IPS-NIHi7 (cell line): Measurements from ENCODE around the gene PHF1.

Source experiments
- DNase-seq: peaks from one replicate; pipeline ENCODE4 v3.0.0; 2012; ENCODE audit warnings: mixed read lengths; ENCODE audit errors: extremely low spot score

Gene PHF1

GRCh38 chr6:33431880-33432541 is 21.2 kb downstream of the PHF1 start:
- DNase-seq: no peak

DNA sequence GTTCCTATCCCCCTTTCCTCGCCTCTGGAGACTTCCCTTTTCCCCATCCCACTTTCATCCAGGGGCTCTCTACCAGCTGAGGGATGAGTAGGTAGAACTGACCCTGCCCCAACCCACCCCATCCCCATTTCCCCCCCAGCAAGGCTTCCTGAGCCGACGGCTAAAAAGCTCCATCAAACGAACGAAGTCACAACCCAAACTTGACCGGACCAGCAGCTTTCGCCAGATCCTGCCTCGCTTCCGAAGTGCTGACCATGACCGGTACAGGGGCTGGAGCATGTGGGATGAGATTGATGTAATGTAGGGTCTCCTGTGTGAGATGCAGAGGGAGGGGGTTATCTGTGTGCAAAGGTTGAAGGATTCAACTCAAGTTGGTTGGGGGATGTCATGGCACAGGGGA is 21.7 kb downstream of the PHF1 start:
- no peak for DNase-seq

DNA sequence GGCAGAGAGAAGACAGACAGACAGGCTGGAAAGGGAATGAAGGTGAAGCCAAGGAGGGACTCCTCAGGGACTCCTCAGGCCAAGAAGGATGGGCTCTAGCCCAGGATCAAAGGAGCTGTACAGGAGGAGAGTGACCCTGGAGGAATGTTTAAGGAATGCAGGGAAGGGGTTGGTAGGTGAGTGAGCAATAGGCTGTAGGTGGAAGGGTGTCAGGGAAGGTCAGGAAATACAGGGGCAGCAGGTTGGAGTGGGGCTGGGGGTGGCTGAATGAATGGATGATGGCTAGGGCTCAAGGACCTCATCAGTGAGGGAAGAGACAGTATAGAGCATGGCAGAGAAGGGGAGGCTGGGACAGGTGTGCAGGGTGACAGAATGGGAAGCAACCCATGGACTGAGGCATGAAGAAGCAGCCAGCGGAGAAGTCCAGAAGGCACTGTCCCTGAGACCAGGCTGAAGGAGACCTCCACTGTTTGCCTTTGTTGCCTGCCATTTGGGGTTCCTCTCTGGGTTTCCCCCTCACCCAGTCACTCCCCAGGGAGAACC is 22.3 kb downstream of the PHF1 start:
- DNase-seq: no peak

DNA sequence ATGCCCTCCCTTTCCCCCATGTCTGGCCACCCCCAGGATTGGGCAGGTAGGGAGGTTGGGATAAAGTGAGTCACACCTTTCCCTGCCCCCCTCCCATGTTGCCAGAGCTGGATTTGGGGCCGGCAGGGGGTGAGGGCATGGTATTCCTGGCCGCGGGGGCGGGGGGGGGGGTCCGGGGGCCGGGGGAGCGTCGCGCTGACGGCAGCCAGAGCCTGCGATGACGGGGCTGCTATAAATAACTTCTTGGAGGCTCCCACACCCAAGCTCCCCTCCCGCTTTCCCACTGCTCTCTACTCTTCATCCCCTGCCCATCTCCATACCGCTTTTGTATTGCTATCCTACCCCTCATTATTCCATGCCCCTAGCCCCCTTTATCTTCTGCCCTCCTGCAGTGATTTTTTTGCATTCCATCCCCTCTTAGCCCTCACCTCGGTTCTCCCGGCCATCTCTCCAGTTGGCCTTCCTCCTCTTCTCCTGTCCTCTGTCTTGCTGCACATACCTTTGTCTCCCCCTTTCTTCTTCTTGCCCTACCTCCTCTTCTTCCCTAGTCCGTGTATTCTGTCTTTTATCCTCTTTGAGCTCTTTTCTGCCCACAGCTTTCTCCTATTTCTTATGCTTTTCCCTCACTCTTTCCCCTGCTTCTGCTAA is 22.9 kb downstream of the PHF1 start:
- DNase-seq: peak; percentile 72

- DNase-seq: no peak
These were observed 24.1 kb downstream of the PHF1 start for GRCh38 chr6:33434961-33435360.

DNA sequence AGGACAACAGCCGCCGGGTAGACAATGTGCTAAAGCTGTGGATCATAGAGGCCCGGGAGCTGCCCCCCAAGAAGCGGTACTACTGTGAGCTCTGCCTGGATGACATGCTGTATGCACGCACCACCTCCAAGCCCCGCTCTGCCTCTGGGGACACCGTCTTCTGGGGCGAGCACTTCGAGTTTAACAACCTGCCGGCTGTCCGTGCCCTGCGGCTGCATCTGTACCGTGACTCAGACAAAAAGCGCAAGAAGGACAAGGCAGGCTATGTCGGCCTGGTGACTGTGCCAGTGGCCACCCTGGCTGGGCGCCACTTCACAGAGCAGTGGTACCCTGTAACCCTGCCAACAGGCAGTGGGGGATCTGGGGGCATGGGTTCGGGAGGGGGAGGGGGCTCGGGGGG is 26.9 kb downstream of the PHF1 start:
- no peak for DNase-seq

DNA sequence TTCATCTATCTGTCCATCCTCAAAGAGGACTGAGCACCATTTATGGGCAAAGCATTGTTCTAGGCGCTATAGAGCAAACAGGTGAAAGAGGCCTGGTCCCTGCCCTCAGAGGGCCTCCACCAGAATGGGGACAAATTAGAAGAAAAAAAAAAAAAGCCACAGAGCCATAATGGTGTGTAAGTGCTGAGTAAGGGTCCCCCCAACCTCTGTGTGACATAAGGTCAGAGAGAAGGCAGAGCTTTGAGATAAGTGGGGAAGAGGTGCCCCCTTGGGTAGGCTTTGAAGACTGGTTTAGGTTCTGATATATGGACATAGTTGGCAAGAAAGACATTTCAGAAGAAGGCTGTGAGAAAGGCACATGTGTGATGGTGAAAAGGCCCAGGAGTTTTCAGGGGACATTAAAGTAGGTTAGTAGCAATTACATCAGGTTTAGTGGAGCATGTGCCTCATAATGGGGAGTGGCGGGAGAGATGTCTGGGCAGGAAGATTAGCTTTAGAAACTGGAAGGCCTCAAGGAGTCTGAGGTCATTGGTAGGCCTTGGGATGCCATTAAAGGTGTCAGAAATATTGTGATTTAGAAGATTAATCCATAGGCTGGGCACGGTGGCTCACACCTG is 28.3 kb downstream of the PHF1 start:
- no peak for DNase-seq

- DNase-seq: no peak
These were observed 29.3 kb downstream of the PHF1 start for GRCh38 chr6:33439956-33440648.

- DNase-seq: no peak
These were observed 30.0 kb downstream of the PHF1 start for GRCh38 chr6:33440649-33441309.

GRCh38 chr6:33441457-33441856 is 30.6 kb downstream of the PHF1 start:
- no peak for DNase-seq

GRCh38 chr6:33442283-33442682 is 31.5 kb downstream of the PHF1 start:
- DNase-seq: no peak

GRCh38 chr6:33443025-33443424 is 32.2 kb downstream of the PHF1 start:
- no peak for DNase-seq

- no peak for DNase-seq
These were observed 33.0 kb downstream of the PHF1 start for GRCh38 chr6:33443619-33444504.

GRCh38 chr6:33445119-33445603 is 34.3 kb downstream of the PHF1 start:
- no peak for DNase-seq

DNA sequence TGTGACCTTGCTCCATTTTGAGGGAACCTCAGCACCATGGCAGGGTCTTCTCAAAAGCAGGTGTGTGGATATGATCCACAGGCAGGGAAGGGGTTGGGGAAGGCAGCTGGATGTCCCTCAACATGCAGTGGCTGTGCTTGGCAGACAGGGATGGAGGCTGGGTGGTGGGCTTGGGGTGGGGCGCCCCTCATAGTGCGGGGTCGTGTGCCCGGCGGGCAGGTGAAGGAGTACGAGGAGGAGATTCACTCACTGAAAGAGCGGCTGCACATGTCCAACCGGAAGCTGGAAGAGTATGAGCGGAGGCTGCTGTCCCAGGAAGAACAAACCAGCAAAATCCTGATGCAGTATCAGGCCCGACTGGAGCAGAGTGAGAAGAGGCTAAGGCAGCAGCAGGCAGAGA is 35.5 kb downstream of the PHF1 start:
- no peak for DNase-seq

DNA sequence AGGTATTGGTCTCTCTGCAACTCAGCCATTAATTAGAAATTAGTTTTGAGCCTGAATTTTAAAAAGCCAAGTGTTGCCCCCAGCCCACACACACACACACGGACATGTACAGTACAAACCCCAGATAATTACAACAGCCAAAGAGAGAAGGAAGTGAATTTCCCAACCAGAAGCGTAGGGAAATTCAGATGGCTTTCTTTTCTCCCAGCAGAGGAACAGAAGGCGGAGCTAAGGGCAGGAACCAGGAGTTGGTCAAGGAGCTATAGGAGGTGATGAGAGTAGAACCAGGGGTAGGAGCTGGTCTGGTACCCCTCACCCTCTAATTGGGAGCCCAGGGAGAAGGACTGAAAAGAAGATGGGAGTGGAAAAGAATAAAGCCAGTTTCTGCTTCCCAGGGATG is 39.6 kb downstream of the PHF1 start:
- DNase-seq: no peak

GRCh38 chr6:33451606-33452005 is 40.8 kb downstream of the PHF1 start:
- no peak for DNase-seq

DNA sequence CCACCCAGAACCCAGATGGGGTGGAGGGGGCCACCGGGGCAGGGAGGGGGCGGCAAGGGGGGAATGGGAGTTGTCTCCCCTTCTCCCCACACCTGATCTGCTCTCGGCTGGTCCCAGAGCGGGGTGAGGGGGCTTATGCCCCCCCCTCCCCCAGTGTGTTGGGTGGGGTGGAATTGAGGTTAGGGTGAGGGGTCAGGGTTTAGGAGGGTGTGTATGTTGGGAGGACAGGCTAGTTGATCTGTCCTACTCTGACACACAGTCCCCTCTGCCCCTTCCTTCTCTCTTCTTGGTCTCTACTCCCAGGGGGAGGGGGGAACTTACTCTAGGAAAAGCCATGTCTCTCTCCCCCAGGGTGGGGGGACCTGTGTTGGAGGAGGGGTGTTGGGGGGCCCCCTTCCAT is 41.7 kb downstream of the PHF1 start:
- DNase-seq: no peak

DNA sequence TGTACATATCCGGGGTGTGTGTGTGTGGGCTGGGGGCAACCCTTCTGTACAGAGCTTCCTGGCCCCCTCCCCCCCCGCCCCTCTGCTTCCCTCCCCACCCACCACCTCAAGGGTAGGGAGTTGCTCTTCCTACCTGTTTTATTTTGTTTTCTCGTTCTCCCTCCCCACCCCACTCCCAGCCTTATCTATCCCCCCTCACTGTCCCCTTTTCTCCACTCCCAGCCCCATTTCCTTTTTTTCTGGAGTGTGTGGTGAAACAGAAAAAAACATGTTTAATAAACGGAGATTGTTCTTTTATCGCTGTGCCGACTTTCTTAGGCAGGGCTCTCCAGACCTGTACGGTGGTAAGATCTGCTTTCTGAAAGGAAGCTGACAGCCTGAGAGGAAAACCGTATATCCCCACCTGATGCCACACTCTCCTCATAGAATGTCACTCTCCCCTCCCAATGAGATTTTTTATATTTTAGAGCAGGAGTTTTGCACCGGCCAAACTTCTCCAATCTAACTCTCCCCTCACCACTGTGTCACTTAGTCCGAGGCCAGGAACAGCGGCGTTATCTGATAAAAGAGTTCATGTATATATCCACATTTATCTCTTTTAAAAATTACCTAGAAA is 42.7 kb downstream of the PHF1 start:
- DNase-seq: no peak
